Calu3 (cell line): ENCODE data around the gene MED15. TPM values are rescaled to one million over a fixed set of nuclear protein-coding genes. Genes with fewer than 3 reads are reported as not detected.

Experiments
- BruUV-seq: library from RNA; stranded (reverse); fragments of 400-500 nt; replicated peaks from 2 replicates; lab custom pipeline; 2021; lab: Mats Ljungman, UMichigan
- CTCF ChIA-PET: fragments of 300-600 bp; sonication (Branson Sonifier 250); formaldehyde crosslinking; loops from one replicate; lab custom pipeline; 2022; ENCODE audit warnings: antibody characterized with exemption; lab: Charles Lee
- DNase-seq: peaks from one replicate; pipeline ENCODE4 v3.0.0; 2022
- H3K27ac Mint-ChIP-seq: one replicate; pipeline ENCODE4 v1.8.0; 2022; ENCODE audit warnings: mixed read lengths; ENCODE audit not compliant: unreplicated experiment
- H3K27me3 Mint-ChIP-seq: one replicate; pipeline ENCODE4 v1.8.0; 2022; ENCODE audit warnings: mixed read lengths; ENCODE audit not compliant: unreplicated experiment
- H3K36me3 Mint-ChIP-seq: one replicate; pipeline ENCODE4 v1.8.0; 2022; ENCODE audit warnings: mild to moderate bottlenecking, moderate library complexity, mixed read lengths; ENCODE audit not compliant: insufficient read depth, unreplicated experiment
- H3K4me1 Mint-ChIP-seq: one replicate; pipeline ENCODE4 v1.8.0; 2022; ENCODE audit warnings: mild to moderate bottlenecking, low read depth, mixed read lengths; ENCODE audit not compliant: unreplicated experiment
- H3K4me3 Mint-ChIP-seq: one replicate; pipeline ENCODE4 v1.8.0; 2022; ENCODE audit warnings: mild to moderate bottlenecking, low read depth, moderate library complexity, mixed read lengths; ENCODE audit not compliant: unreplicated experiment
- H3K9me3 Mint-ChIP-seq: one replicate; pipeline ENCODE4 v1.8.0; 2022; ENCODE audit warnings: low read depth, mixed read lengths; ENCODE audit not compliant: unreplicated experiment
- intact Hi-C: fragments of 100-400 bp; cut with micrococcal nuclease; formaldehyde crosslinking; loops from one replicate; pipeline ENCODE4 v1.10.0; 2022; ENCODE audit not compliant: unreplicated experiment
- total RNA-seq: library from RNA; stranded (reverse); gene quantifications from 2 replicates; pipeline ENCODE4 v1.2.3, GENCODE V29; 2022
- TF ChIP-seq, protein P1 (sequence below): fragments of 200-600 bp; IDR thresholded peaks from one replicate; pipeline ENCODE4 v1.8.0; 2022; ENCODE audit warnings: antibody characterized with exemption; ENCODE audit not compliant: unreplicated experiment

Gene MED15
- total RNA-seq, 1 experiment from 2014 or later = 144 TPM

DNA sequence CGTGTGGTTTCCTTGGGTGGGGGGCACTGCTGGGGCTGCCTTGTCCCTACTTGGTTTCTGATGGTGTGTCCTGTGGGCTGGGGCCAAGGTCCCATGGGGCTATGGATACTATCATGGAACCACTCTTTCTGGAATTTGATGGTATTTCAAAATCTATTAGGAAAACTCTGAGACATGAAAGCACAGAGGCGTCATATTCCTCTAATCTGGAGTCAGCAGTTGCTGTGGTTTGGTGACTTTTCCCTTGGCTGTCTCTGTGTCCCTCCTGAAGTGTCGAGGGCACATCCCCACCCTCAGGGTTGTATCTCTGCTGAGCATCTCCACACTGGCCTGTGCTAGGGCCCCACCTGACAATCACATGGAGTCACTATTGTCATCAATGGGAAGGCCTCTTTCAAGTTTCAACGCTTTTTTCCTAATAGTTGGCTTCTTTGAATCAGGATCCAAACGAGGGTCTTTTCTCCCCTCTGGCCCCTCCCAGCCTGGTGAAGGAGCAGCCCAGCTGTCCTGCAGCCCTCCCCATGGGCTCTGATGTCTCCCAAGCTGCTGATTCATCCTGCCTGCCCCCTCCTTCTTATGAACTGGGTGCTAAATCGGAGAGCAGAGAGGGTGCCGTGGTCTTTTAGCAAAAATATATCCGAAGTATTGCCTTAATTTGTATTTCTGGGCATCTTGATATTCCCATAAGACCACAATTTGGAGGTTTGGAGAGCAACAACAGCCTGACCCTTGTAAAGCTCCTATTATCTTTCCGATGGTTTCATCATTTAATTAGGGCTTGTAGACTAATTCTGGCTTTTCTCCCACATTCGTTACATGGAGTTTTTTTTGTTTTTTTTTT, 38.5 kb downstream of the MED15 start:
- peaks cover 38% of the 10 kb centered on the region for H3K36me3 Mint-ChIP-seq
- CTCF ChIA-PET = interaction anchor here (0.7 kb wide), 1 partner anchor 439 kb away, joined by 4 read pairs; no protein-coding TSS in a partner anchor
- H3K9me3 Mint-ChIP-seq = no peaks in the 10 kb centered on the region
- no peak overlapping the region for H3K27ac Mint-ChIP-seq
- H3K4me1 Mint-ChIP-seq = no peaks in the 10 kb centered on the region
- no peak for DNase-seq
- H3K27me3 Mint-ChIP-seq = no peaks in the 10 kb centered on the region
- no peak overlapping the region for H3K4me3 Mint-ChIP-seq
- TF ChIP-seq, protein P1, sequence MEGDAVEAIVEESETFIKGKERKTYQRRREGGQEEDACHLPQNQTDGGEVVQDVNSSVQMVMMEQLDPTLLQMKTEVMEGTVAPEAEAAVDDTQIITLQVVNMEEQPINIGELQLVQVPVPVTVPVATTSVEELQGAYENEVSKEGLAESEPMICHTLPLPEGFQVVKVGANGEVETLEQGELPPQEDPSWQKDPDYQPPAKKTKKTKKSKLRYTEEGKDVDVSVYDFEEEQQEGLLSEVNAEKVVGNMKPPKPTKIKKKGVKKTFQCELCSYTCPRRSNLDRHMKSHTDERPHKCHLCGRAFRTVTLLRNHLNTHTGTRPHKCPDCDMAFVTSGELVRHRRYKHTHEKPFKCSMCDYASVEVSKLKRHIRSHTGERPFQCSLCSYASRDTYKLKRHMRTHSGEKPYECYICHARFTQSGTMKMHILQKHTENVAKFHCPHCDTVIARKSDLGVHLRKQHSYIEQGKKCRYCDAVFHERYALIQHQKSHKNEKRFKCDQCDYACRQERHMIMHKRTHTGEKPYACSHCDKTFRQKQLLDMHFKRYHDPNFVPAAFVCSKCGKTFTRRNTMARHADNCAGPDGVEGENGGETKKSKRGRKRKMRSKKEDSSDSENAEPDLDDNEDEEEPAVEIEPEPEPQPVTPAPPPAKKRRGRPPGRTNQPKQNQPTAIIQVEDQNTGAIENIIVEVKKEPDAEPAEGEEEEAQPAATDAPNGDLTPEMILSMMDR = no peak
- BruUV-seq = no TSS peak
- intact Hi-C loops = no loop called here

DNA sequence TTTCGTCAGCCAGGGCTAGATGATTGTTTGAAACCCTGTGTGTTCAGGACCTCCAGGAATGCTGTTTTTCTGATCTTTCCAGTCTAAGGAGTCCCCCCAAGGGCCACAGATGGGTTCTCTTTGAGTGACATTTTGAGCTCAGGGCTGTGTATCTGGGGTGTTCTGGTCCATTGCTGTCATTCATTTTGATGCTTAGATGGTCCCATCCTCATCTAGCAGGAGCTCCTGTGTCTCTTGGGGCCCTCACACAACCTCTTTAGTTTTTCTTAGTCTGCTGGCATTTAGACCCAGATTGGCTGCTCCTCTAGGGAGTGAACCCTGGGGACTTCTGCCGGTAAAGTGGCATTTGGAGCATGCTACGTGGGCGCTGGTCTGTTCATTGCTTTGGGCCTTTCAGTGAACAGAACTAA, 39.1 kb downstream of the MED15 start:
- TF ChIP-seq, protein P1 = no peak
- Mint-ChIP-seq H3K9me3 (no peaks in the 10 kb centered on the region), H3K27ac (no peak overlapping the region), H3K36me3 (peaks cover 36% of the 10 kb centered on the region), H3K4me3 (no peak overlapping the region), H3K4me1 (peaks cover 3% of the 10 kb centered on the region), H3K27me3 (no peaks in the 10 kb centered on the region)
- DNase-seq = no peak
- intact Hi-C loops = no loop called here
- no TSS peak for BruUV-seq
- CTCF ChIA-PET = interaction anchor here (0.7 kb wide), 1 partner anchor 440 kb away, joined by 4 read pairs; no protein-coding TSS in a partner anchor

DNA sequence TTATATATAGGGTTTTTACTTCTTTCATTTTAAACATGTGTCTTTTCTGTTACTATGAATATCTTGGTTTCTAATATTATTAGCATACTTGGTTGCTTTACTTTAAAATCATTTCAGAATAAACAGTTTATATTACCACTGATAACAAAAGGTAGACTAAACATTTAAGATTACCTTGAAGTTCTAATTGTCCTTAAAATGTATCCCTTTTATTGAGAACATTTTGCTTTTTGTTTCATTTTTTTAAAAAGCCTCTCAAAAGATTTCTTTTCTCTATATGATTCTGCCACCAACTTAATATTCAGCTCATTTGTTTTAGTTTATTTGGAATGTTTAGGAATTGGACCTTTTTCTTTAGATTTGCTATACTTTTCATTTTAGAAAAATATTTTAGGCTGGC, 39.6 kb downstream of the MED15 start:
- CTCF ChIA-PET = no interaction called here
- H3K4me3 Mint-ChIP-seq = no peak overlapping the region
- intact Hi-C loops = no loop called here
- H3K36me3 Mint-ChIP-seq = peaks cover 36% of the 10 kb centered on the region
- BruUV-seq = no TSS peak
- TF ChIP-seq, protein P1 = no peak
- H3K27ac Mint-ChIP-seq = no peak overlapping the region
- no peaks in the 10 kb centered on the region for H3K27me3 Mint-ChIP-seq
- no peaks in the 10 kb centered on the region for H3K9me3 Mint-ChIP-seq
- DNase-seq = no peak
- H3K4me1 Mint-ChIP-seq = peaks cover 8% of the 10 kb centered on the region

DNA sequence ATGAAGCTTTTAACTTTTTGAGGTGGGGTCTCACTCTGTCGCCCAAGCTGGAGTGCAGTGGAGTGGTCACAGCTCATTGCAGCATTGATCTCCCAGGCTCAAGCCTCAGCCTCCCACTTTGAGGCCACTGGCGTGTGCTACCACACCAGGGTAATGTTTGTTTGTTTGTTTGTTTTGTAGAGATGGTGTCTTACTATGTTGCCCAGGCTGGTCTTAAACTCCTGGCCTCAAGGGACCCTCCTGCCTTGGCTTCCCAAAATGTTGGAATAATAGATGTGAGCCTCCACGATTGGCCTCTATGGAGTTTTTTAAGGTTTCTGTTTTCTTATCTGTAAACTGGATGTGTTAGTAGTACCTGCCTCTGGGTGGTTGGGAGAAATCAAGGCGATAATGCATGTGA, 41.4 kb downstream of the MED15 start:
- no peaks in the 10 kb centered on the region for H3K27me3 Mint-ChIP-seq
- no peaks in the 10 kb centered on the region for H3K9me3 Mint-ChIP-seq
- TF ChIP-seq, protein P1 = no peak
- intact Hi-C loops = no loop called here
- BruUV-seq = no TSS peak
- DNase-seq = no peak
- peaks cover 13% of the 10 kb centered on the region for H3K4me1 Mint-ChIP-seq
- no peak overlapping the region for H3K27ac Mint-ChIP-seq
- H3K4me3 Mint-ChIP-seq = no peak overlapping the region
- peaks cover 26% of the 10 kb centered on the region for H3K36me3 Mint-ChIP-seq
- CTCF ChIA-PET = no interaction called here
